GM21526 (cell line): ENCODE measurements around the gene ETHE1.
A peak's percentile ranks its signal among the peaks of the same experiment; 100 is the strongest.

Experiments
- ATAC-seq: cut with Tn5 transposase; IDR thresholded peaks from one replicate; pipeline ENCODE4 v1.9.1; 2021; ENCODE audit warnings: moderate library complexity; ENCODE audit not compliant: unreplicated experiment, low FRiP score

The ETHE1 gene

GRCh38 chr19:43468354-43469159 lies 58.4 kb downstream of the ETHE1 start:
- no peak for ATAC-seq

GRCh38 chr19:43467730-43468129 lies 59.3 kb downstream of the ETHE1 start:
- no peak for ATAC-seq

GRCh38 chr19:43467276-43467675 lies 59.7 kb downstream of the ETHE1 start:
- ATAC-seq = no peak

DNA sequence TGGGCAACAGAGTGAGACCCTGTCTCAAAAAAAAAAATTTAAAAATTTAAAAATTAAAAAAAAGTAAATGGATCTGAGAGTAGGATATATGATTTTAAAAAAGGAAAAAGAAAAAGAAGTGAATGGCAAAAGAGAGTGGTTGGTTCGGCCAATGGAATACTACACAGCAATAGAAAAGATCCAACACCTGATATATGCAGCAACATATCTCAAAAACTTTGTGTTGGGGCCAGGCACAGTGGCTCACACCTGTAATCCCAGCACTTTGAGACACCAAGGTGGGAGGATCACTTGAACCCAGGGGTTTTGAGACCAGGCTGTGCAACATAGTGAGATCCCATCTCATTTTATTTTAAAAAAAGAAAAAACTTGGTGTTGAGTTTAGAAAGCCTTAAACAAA lies 60.2 kb downstream of the ETHE1 start:
- no peak for ATAC-seq

DNA sequence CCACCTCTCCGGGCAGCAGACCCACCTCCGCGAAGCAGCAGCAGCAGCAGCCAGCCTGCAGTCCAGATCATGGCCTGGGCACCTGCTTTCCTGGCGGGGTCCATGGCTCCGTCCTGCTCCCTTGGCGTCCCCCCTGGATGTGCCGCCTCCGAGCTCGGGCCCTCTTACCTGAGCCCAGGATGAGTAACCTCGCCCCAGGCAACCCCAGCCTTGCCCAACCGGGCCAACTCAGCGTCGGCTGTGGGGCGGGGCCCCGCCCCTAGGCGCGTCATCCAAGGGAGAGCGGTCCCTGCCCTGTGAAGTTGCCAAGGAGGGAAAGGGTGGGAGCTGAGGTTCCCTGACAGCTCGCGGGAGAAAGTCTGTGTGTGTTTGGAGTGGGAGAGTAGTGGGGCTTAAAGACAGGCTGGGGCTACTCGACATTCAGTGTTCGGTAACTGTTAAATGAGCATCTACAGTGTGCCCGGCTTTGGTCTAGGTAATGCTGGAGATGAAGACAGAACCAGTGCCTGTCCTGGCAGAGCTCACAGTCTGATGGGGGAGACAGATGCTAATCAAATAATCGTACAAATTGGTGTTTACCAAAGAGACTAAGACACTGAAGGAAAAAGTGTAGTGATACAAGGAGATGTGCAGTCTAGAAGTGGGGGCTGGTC lies 61.4 kb downstream of the ETHE1 start, which contains the start of gene LYPD3:
Gene LYPD3 (minus strand): TSS at position 141 of the 653 bp plus-strand sequence. CDS start 37 bp downstream, at position 104.
- no peak for ATAC-seq

- ATAC-seq = peak; percentile 27
These were observed 62.7 kb downstream of the ETHE1 start for GRCh38 chr19:43464134-43464775.

- peak; percentile 82 for ATAC-seq
These were observed 63.4 kb downstream of the ETHE1 start for GRCh38 chr19:43463381-43464133.

DNA sequence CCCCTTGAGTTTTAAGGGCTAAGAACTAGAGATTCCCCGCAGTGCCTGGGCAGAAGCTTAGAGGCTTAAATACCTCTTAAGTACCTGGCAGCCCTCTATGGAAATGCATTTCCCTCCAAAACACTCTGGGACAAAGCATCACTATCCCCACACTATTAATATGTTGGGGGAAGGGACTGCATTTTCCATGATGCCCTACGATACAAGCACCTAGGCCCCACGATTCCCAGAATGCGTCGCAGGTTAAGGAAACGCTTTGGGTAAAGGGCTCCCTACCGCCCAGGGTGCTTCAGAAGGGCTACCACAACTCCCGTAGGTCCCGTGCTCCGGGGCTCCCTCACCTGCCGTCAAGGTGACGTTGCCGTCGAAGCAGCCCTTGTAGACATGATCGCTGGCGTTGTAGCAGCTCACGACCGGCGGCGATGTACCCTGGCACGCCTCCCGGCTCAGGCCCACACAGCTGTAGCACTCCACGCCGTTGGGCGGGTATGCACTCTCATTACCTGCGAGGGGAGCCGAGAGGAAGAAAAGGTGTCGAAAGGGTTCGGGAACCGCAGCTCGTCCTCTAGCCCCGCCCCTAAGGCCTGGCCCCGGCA lies 64.1 kb downstream of the ETHE1 start:
- no peak for ATAC-seq

- ATAC-seq = no peak
These were observed 64.6 kb downstream of the ETHE1 start for GRCh38 chr19:43462383-43462782.

GRCh38 chr19:43461303-43461702 lies 65.7 kb downstream of the ETHE1 start:
- no peak for ATAC-seq

DNA sequence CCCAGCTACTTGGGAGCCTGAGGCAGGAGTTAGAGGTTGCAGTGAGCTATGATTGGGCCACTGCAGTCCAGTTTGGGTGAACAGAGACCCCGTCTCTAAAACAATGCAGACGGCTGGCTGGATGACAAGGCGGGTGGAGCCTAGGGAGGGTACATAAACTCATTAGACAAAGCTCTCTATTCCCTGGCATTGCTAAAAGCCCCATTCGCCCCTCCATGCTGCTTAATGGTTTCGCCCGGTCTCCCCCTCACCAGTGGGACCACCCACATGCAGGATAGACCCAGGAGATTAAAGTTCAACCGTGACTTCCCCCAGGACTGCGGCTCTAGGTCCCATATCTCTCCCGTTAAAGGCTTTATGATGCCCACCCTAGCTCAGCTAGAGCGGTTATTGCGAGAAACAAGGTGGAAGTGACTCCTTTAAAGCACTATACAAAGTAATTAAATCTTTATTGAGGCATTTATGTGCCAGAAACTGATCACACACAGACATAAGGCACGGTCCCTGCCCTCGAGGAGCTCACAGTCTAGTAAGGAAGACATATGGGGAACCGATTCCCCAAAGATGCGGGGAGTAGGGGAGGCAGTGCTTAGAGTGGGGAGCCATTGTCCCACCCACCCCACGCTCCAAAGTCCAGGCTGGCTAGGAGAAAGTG lies 66.5 kb downstream of the ETHE1 start:
- ATAC-seq = no peak

- no peak for ATAC-seq
These were observed 69.2 kb downstream of the ETHE1 start for GRCh38 chr19:43457809-43458208.
